Neural cell (in vitro differentiated cells): ENCODE data around the gene C6orf163. TPM values are rescaled to one million over a fixed set of nuclear protein-coding genes. Genes with fewer than 3 reads are reported as not detected.

Experiments
- H2AFZ ChIP-seq: fragments of 200-600, 300-800 bp; sonication (generic), shearing (Covaris generic); 2 replicates; pipeline ENCODE4 v1.6.0; 2014; ENCODE audit warnings: low read depth, mild to moderate bottlenecking, antibody characterized with exemption, low read length, moderate library complexity
- H3F3A ChIP-seq: fragments of 200-600 bp; shearing (Covaris generic); 2 replicates; pipeline ENCODE4 v1.6.1; 2016; ENCODE audit warnings: mild to moderate bottlenecking, moderate library complexity, mixed read lengths, antibody characterized with exemption, low read length; ENCODE audit not compliant: insufficient read depth, poor library complexity, severe bottlenecking
- H3K27ac ChIP-seq: fragments of 200-600, 300-800 bp; sonication (generic), shearing (Covaris generic); 2 replicates; pipeline ENCODE4 v1.5.1; 2014; ENCODE audit warnings: mild to moderate bottlenecking, low read length, moderate library complexity
- H3K27me3 ChIP-seq: fragments of 300-800, 200-600 bp; sonication (generic), shearing (Covaris generic); 2 replicates; pipeline ENCODE4 v1.6.0; 2014; ENCODE audit warnings: mild to moderate bottlenecking, low read depth, low read length, moderate library complexity; ENCODE audit not compliant: insufficient read depth
- H3K36me3 ChIP-seq: fragments of 300-800, 200-600 bp; sonication (generic), shearing (Covaris generic); 2 replicates; pipeline ENCODE4 v1.5.1; 2014; ENCODE audit warnings: mild to moderate bottlenecking, antibody characterized with exemption, low read length, moderate library complexity; ENCODE audit not compliant: insufficient read depth
- H3K4me2 ChIP-seq: fragments of 300-800, 200-600 bp; sonication (generic), shearing (Covaris generic); 2 replicates; pipeline ENCODE4 v1.6.0; 2014; ENCODE audit warnings: mild to moderate bottlenecking, low read length
- H3K4me3 ChIP-seq: fragments of 300-800, 200-600 bp; sonication (generic), shearing (Covaris generic); 2 replicates; pipeline ENCODE4 v1.5.1; 2014; ENCODE audit warnings: mild to moderate bottlenecking, low read length, moderate library complexity
- H3K79me2 ChIP-seq: fragments of 200-600 bp; shearing (Covaris generic); replicated peaks from 2 replicates; pipeline ENCODE4 v1.6.0; 2014; ENCODE audit warnings: mild to moderate bottlenecking, low read length, moderate library complexity; ENCODE audit not compliant: insufficient read depth
- H3K9ac ChIP-seq: fragments of 300-800, 200-600 bp; sonication (generic), shearing (Covaris generic); 2 replicates; pipeline ENCODE4 v1.6.1; 2016; ENCODE audit warnings: mild to moderate bottlenecking, low read length, mixed read lengths
- H3K9me2 ChIP-seq: fragments of 200-600 bp; shearing (Covaris generic); 2 replicates; pipeline ENCODE4 v1.6.1; 2016; ENCODE audit warnings: mild to moderate bottlenecking, low read length, mixed read lengths; ENCODE audit not compliant: insufficient read depth
- H3K9me3 ChIP-seq: fragments of 200-600, 300-800 bp; sonication (generic), shearing (Covaris generic); 2 replicates; pipeline ENCODE4 v1.6.1; 2016; ENCODE audit warnings: mild to moderate bottlenecking, mixed run types, low read length, moderate library complexity, mixed read lengths
- H4K20me1 ChIP-seq: fragments of 200-600 bp; shearing (Covaris generic); 2 replicates; pipeline ENCODE4 v1.6.1; 2016; ENCODE audit warnings: mild to moderate bottlenecking, mixed run types; ENCODE audit not compliant: insufficient read depth
- CTCF ChIP-seq: fragments of 450-650 bp; IDR thresholded peaks from 2 replicates; pipeline ENCODE4 v1.5.1; 2014; ENCODE audit warnings: antibody characterized with exemption, mild to moderate bottlenecking, moderate library complexity; ENCODE audit not compliant: poor library complexity, severe bottlenecking
- EP300 ChIP-seq: fragments of 450-650 bp; conservative IDR thresholded peaks from 2 replicates; pipeline ENCODE4 v1.6.1; 2014; ENCODE audit warnings: antibody characterized with exemption, mild to moderate bottlenecking, moderate library complexity; ENCODE audit not compliant: poor library complexity, severe bottlenecking
- EZH2 ChIP-seq: fragments of 200-600, 300-800 bp; shearing (Covaris generic), sonication (generic); IDR thresholded peaks from 2 replicates; pipeline ENCODE4 v1.6.1; 2014; ENCODE audit warnings: antibody characterized with exemption, low read length, borderline replicate concordance, mild to moderate bottlenecking; ENCODE audit not compliant: insufficient read depth, poor library complexity, severe bottlenecking
- MXI1 ChIP-seq: fragments of 450-650 bp; conservative IDR thresholded peaks from 2 replicates; pipeline ENCODE4 v1.6.1; 2014; ENCODE audit warnings: antibody characterized with exemption, mild to moderate bottlenecking; ENCODE audit not compliant: poor library complexity, severe bottlenecking
- POLR2AphosphoS5 ChIP-seq: IDR thresholded peaks from 2 replicates; pipeline ENCODE4 v1.6.1; 2012
- RAD21 ChIP-seq: fragments of 450-650 bp; conservative IDR thresholded peaks from 2 replicates; pipeline ENCODE4 v1.6.1; 2014; ENCODE audit warnings: antibody characterized with exemption, mild to moderate bottlenecking, moderate library complexity
- REST ChIP-seq: IDR thresholded peaks from 2 replicates; pipeline ENCODE4 v1.6.1; 2012; ENCODE audit warnings: borderline replicate concordance
- SMC3 ChIP-seq: fragments of 450-650 bp; conservative IDR thresholded peaks from 2 replicates; pipeline ENCODE4 v1.6.1; 2014; ENCODE audit warnings: antibody characterized with exemption, mild to moderate bottlenecking, moderate library complexity; ENCODE audit not compliant: poor library complexity
- TAF1 ChIP-seq: IDR thresholded peaks from 2 replicates; pipeline ENCODE4 v1.6.1; 2012; ENCODE audit warnings: low read depth
- polyA plus RNA-seq: library from polyadenylated mRNA; depleted of rRNA; stranded (reverse); fragments of >200 nt; gene quantifications from 2 replicates; pipeline ENCODE4 v1.2.3, GENCODE V29; 2014

The C6orf163 gene
- polyA plus RNA-seq, 1 donor from 2014 or later: 1.8 TPM

GRCh38 chr6:87333591-87334181 is 10.9 kb upstream of the C6orf163 start (continued):
- no peak for TF ChIP-seq RAD21
- TF ChIP-seq EP300: no peak
- no peak for TF ChIP-seq SMC3

GRCh38 chr6:87334683-87335082 is 9.9 kb upstream of the C6orf163 start:
- Histone ChIP-seq H3K9me3 (no peaks in the 10 kb centered on the region), H3K9me2 (no peaks in the 10 kb centered on the region), H4K20me1 (no peaks in the 10 kb centered on the region), H3K79me2 (peaks cover 20% of the 10 kb centered on the region), H3K9ac (no peak overlapping the region), H3K4me2 (no peak overlapping the region), H3F3A (no peaks in the 10 kb centered on the region), H3K27ac (no peak overlapping the region), H3K36me3 (no peaks in the 10 kb centered on the region), H3K4me3 (no peak overlapping the region), H3K27me3 (no peaks in the 10 kb centered on the region), H2AFZ (no peak overlapping the region)
- no peak for TF ChIP-seq TAF1
- no peak for TF ChIP-seq EP300
- TF ChIP-seq RAD21: no peak
- TF ChIP-seq EZH2: no peak
- TF ChIP-seq POLR2AphosphoS5: no peak
- TF ChIP-seq REST: no peak
- TF ChIP-seq SMC3: no peak
- TF ChIP-seq CTCF: no peak
- no peak for TF ChIP-seq MXI1

- no peak overlapping the region for H3K4me3 ChIP-seq
- no peaks in the 10 kb centered on the region for H3K9me2 ChIP-seq
- H3K9me3 ChIP-seq: no peaks in the 10 kb centered on the region
- TF ChIP-seq RAD21 (no peak), EP300 (no peak), REST (no peak), MXI1 (no peak)
- H3K36me3 ChIP-seq: no peaks in the 10 kb centered on the region
- no peaks in the 10 kb centered on the region for H3F3A ChIP-seq
- H3K27me3 ChIP-seq: no peaks in the 10 kb centered on the region
- H4K20me1 ChIP-seq: no peaks in the 10 kb centered on the region
- no peak overlapping the region for H3K27ac ChIP-seq
- no peak overlapping the region for H3K4me2 ChIP-seq
- no peak overlapping the region for H3K9ac ChIP-seq
- peaks cover 14% of the 10 kb centered on the region for H3K79me2 ChIP-seq
- no peak overlapping the region for H2AFZ ChIP-seq
Observed at GRCh38 chr6:87336367-87336766, 8.2 kb upstream of the C6orf163 start.
